Stromal cell of bone marrow (primary cell): ENCODE measurements around the gene CCDC112.
"Not testable (repeated sequence)": the region's sequence is repeated elsewhere in the genome, so short reads cannot be mapped to it uniquely, and the experiment has no call there.

Experiments
- DNase-seq: peaks from one replicate; pipeline ENCODE4 v3.0.0-alpha.2; 2012; ENCODE audit warnings: low read depth

The CCDC112 gene

DNA sequence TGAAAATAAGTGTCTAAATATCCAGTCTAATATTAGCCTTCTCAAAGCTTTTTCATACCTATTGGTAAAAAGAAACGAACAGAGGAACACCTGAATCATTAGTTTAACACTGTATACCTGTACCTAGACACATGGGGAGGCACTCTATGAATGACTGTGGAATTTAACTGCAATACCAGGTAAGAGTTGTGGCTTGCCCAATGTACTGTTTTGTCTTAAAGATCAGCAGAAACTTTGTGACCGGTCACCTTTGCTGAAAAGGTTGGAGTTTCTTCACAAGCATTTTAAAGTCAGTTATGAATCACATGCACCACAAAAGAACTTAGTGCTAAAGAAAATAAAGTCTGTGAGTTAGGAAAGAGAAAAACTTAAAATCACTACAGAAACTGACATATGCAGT lies 36.2 kb downstream of the CCDC112 start:
- no peak for DNase-seq

DNA sequence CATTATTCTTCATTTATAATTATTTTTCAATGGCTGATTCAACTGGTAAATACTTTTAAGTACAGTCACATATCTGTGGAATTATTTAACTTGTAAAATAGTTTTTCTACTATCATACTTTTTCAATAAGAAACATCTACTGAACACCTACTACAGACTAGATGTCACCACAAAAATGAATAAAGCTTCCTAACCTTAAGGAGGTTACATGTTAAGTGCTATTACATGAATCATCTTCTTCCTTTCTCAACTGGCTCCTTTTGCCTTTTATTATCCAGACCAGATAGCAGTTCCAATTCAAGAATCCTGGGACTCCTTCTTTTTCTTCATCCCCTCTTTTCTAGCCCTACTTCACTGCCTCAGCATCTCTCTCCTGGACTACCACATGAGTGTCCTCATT lies 38.5 kb downstream of the CCDC112 start:
- no peak for DNase-seq

DNA sequence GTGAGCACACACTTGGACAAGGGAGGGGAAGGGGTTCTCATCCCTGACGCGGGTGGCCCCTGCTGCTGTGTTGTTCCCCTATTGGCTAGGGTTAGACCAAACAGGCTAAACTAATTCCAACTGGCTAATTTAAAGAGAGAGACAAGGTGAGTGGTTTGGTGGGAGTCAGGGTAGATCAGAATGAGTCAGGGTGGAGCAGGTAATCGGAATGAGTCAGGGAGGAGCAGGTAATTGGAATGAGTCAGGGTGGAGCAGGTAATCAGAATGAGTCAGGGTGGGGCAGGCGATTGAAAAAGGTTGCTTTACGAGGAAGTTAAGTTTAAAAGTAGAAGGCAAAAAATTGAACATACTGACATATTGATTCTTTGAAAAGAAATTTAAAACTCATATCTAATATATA lies 47.1 kb downstream of the CCDC112 start:
- DNase-seq: not testable (repeated sequence)

DNA sequence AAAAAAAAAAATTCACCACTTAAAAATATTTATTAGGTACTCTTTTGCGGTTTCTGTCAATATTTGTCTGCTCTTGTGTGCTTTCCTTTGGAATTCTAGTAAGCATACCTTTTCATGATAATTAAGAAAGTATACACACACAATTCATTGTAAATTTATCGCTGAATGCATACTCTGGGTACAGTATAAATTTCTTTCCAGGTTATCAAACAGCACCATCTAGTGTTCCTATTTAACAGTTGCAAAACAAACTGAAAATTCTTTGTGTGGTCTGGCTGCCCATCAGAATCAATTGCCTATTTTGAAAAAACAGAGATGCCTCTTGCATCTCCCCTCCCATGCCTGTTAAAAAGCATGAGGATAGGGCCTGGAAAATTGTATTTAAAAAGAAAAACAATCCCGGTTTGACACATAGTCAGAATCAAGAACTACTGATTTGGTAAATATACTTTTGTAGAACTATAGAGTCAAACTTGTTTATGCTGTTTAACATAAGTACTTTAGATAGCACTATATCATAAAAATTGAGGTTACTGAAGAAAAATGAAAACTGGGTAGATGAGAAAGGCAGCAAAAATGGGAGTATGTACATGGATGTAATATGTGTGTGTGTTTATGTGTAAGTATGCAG lies 50.0 kb downstream of the CCDC112 start:
- peak; percentile 20 for DNase-seq

DNA sequence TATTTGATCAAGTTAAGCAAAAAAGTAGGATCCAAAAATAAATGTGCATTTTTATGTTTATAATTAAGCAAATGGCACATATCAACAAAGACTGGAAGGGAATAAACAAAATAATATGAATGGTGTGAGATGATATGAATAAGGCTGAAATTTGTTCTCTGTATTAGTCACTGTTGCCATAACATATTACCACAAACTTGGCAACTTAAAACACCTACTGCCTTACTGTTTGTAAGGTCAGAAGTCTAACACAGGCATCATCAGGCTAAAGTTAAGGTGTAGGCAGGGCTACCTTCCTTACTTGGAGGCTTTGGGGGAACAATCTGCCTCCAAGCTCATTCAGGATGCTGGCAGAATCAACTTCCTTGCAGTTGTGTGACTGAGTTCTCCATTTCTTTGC lies 53.0 kb downstream of the CCDC112 start:
- peak; percentile 32 for DNase-seq

DNA sequence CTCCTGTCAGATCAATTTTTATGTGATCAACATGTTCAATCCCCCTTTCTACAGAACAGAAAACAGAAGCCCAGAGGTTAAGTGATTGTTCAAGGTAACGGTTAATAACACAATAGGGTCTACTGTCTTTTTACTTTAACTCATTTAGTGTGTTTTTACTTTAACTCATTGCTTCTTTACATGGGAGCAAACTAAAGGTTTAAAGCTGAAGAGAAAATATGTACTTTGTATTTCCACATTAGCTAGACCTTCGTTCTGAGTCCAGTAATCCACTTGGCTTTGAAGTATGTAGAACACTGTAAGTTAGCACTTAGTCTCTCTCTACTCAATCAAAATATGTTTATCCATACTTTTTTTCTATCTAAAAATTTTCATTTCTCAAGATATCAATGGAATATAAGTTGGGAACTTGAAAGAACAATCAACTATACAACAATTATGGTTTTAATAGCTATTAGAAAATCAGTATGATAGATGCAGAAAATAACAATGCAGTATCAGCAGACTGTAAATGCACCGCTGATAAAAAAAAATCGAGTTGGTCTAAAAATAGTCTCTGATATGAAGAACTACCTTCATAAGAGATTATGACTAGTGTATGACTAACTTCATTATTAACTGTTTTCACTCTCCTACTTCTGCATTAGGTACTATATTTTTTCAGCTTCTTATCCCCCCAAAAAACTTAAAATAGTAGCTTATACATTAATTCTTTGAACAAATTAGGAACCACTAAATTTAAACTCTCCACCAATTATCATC lies 54.4 kb downstream of the CCDC112 start:
- no peak for DNase-seq

DNA sequence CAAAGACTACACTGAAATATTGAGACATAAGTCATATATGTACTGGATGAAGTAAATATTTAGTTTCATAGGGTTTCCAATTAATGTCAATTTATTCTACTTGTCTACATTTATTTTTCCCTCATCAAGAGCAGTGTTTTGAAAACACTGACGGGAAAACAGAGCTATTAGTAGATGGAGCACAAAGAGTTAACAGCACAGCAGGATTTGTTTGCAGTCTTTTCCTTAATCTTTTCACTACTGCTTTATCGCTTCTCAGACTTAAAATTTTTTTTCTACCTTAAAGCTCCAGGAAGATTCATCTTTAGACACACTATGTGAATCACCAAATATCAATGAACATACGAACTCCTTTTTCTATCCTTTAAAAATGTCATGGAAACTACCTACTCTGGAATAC lies 59.4 kb downstream of the CCDC112 start:
- no peak for DNase-seq

DNA sequence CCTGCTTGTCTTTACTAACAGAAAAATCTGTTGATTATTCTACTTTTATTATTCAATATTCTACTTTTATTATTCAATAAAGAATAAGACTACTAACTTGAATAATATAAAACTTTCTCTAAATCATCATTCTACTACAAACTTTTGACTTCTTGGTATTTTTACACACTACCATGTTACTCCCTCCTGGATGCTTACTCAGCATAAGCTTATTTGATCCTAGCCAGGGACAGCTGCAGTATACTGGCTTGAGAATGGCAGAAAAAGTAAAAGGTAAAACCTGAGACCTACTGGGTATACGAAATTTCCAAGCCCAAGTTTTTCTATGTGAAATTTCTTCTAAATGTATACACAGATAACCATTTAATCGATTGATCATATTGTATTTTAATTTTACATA lies 59.9 kb downstream of the CCDC112 start:
- DNase-seq: no peak

DNA sequence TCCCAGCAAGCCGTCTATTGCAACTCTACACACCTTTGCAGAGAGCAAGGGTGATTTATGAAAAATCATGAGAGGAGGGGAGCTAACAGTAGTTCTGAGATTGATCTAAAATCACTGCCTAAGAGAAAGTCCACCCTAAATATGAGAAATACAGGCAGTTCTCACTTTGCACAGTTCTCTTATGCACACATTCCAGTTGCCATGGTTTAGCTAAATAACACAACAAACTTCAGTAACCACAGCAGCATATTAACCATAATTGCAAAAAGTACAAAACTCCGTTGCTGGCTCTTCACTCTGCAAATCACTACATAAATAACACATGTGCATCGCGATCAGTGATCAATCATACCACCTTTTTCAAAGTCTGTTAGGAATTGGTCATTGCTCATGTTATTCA lies 64.9 kb downstream of the CCDC112 start:
- no peak for DNase-seq

DNA sequence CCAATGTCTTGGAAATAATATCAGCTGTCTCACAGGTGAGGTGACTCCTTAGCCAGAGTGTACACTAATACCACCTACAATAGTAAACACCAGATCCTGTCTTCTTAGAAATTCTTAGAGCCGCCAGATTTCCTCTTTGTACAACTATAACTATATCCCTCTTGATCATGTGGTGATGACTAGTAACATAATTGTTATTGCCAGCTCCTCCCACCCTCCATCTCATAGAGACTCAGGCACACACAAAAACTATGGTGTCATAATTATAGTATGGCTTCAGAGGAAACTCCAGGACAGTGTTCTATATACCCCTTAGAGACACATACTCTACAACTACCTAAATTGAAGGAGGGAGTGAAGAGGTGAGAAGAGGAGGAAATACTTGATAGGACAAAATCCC lies 66.8 kb downstream of the CCDC112 start:
- no peak for DNase-seq

DNA sequence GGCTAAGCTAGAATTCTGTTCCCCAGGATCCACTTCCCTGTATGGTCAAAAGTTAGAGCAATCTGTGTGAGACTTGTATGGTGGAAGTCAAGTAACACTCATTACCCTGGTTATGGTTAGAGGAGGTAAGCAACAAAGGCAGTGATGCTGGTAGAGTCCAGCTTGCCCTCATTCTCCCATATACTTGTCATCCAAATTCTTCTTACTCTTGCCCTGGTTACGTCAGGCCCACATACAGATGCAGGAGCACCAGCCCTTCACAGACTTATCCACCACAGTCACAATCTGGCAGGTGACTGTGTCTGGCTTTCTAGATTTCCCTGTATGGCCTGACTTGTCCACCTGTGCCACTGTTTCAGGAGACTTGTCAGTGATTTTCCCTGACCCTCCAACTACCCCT lies 69.2 kb downstream of the CCDC112 start:
- no peak for DNase-seq
